Left lung (tissue), 10 donors: ENCODE measurements around the gene C14orf93. TPM values are rescaled to one million over a fixed set of nuclear protein-coding genes. Genes with fewer than 3 reads are reported as not detected.
A peak's percentile ranks its signal among the peaks of the same experiment; 100 is the strongest.

Source experiments
- ATAC-seq: fragments of 200-7000 bp; cut with Tn5 transposase; one replicate; pipeline ENCODE4 v1.9.1; 2020; ENCODE audit warnings: moderate library complexity
- DNase-seq, 4 donors: peaks; one replicate each; pipeline ENCODE4 v3.0.0-alpha.2; 2013 to 2020
- H3K27ac ChIP-seq, 2 donors: fragments of 200-600 bp; sonication (generic) in 1 of 2; one replicate each; pipeline versions ENCODE4 v1.5.0 to v1.8.0; 2020 to 2021
- H3K27me3 ChIP-seq, 2 donors: fragments of 200-600 bp; sonication (generic) in 1 of 2; one replicate each; pipeline versions ENCODE4 v1.5.0 to v1.8.0; 2020 to 2021
- H3K36me3 ChIP-seq, 2 donors: fragments of 200-600 bp; sonication (generic) in 1 of 2; one replicate each; pipeline versions ENCODE4 v1.5.0 to v1.8.0; 2020 to 2021
- H3K4me1 ChIP-seq, 2 donors: fragments of 200-600 bp; one replicate each; pipeline ENCODE4 v1.8.0; 2021
- H3K4me3 ChIP-seq, 2 donors: fragments of 200-600 bp; sonication (generic) in 1 of 2; one replicate each; pipeline versions ENCODE4 v1.5.0 to v1.8.0; 2020 to 2021; ENCODE audit warnings: mild to moderate bottlenecking in 1 of 2
- H3K9me3 ChIP-seq, 2 donors: fragments of 200-600 bp; sonication (generic) in 1 of 2; one replicate each; pipeline versions ENCODE4 v1.5.0 to v1.8.0; 2020 to 2021
- intact Hi-C, 2 donors: fragments of 100-400 bp; cut with DNase I; formaldehyde crosslinking; loops; one replicate each; pipeline versions ENCODE4 v1.11.2 to v1.14.2; 2022
- polyA plus RNA-seq, 6 donors: library from polyadenylated mRNA; unstranded; fragments of 120-200 nt; gene quantifications; one replicate each; pipeline ENCODE4 v1.2.1, GENCODE V29; 2013; ENCODE audit not compliant: insufficient read length in 6 of 6
- total RNA-seq, 2 donors: library from RNA; stranded (reverse); fragmentation: NEBNext Ultra II Directional; extraction: Animal tissue kit (Norgen Biotek cat#: 25700); gene quantifications; one replicate each; pipeline ENCODE4 v1.2.1, GENCODE V29; 2021
- TF ChIP-seq, protein P1 (sequence below), 2 donors: fragments of 200-600 bp; sonication (generic) in 1 of 2; IDR thresholded peaks; one replicate each; pipeline versions ENCODE4 v1.5.0 to v1.8.0; 2021; ENCODE audit warnings: antibody characterized with exemption in 2 of 2
- donor health status: DM: no; HTN: yes; CAD: no.
- donor health status: DM: no; HTN: no; CAD: no.

Gene C14orf93
- total and polyA plus RNA-seq, 8 donors: 8.3 to 24.0 (median 21.3) TPM

GRCh38 chr14:23033801-23034497 lies 24.0 kb upstream of the C14orf93 start:
- H3K9me3 ChIP-seq: no peaks in the 10 kb centered on the region
- peak overlapping the region; percentile 93 to 96 for H3K27ac ChIP-seq
- H3K27me3 ChIP-seq: no peaks in the 10 kb centered on the region
- ATAC-seq (no peak), DNase-seq (no peak)
- TF ChIP-seq, protein P1, sequence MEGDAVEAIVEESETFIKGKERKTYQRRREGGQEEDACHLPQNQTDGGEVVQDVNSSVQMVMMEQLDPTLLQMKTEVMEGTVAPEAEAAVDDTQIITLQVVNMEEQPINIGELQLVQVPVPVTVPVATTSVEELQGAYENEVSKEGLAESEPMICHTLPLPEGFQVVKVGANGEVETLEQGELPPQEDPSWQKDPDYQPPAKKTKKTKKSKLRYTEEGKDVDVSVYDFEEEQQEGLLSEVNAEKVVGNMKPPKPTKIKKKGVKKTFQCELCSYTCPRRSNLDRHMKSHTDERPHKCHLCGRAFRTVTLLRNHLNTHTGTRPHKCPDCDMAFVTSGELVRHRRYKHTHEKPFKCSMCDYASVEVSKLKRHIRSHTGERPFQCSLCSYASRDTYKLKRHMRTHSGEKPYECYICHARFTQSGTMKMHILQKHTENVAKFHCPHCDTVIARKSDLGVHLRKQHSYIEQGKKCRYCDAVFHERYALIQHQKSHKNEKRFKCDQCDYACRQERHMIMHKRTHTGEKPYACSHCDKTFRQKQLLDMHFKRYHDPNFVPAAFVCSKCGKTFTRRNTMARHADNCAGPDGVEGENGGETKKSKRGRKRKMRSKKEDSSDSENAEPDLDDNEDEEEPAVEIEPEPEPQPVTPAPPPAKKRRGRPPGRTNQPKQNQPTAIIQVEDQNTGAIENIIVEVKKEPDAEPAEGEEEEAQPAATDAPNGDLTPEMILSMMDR (IDR thresholded peaks at IDR 0.05): no peak
- intact Hi-C loops: no loop called here
- peak overlapping the region; percentile 89 to 94 for H3K4me3 ChIP-seq
- H3K4me1 ChIP-seq: peaks cover 8 to 25% of the 10 kb centered on the region in 2 donors
- peaks cover 0 to 45% of the 10 kb centered on the region in 2 donors for H3K36me3 ChIP-seq

- H3K36me3 ChIP-seq: peaks cover 0 to 51% of the 10 kb centered on the region in 2 donors
- H3K9me3 ChIP-seq: no peaks in the 10 kb centered on the region
- no peaks in the 10 kb centered on the region for H3K27me3 ChIP-seq
- intact Hi-C loops: no loop called here
- H3K4me3 ChIP-seq: peak overlapping the region in 1 of 2 donors; percentile 89
- TF ChIP-seq, protein P1 (IDR thresholded peaks at IDR 0.05): no peak
- DNase-seq: no peak
- H3K27ac ChIP-seq: no peak overlapping the region
- peaks cover 8 to 32% of the 10 kb centered on the region in 2 donors for H3K4me1 ChIP-seq
- no peak for ATAC-seq
Observed at GRCh38 chr14:23033251-23033727, 23.3 kb upstream of the C14orf93 start.

DNA sequence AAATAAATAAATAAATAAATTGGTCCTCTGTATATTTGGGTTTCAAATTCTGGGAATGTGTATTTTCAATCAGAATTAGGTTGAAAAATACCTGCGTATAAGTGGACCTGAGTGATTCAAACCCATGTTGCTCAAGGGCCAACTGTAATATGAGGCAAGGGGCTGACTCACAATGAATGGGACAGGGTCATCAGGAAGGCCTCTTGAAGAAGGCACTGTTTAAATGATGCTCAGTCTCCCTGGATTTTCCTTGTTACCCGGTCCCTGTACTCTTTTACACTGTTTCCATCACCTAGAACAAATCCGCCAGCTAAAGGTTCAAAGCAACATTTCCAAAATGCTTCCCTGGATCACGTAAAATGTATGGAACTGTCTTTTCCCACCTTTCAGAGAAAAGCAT lies 21.0 kb upstream of the C14orf93 start:
- Histone ChIP-seq H3K4me3 (no peak overlapping the region), H3K4me1 (peaks cover 8 to 36% of the 10 kb centered on the region in 2 donors), H3K9me3 (no peaks in the 10 kb centered on the region), H3K27ac (no peak overlapping the region), H3K27me3 (no peaks in the 10 kb centered on the region), H3K36me3 (peaks cover 0 to 75% of the 10 kb centered on the region in 2 donors)
- DNase-seq (no peak), ATAC-seq (no peak)
- intact Hi-C loops: no loop called here
- TF ChIP-seq, protein P1 (IDR thresholded peaks at IDR 0.05): no peak

DNA sequence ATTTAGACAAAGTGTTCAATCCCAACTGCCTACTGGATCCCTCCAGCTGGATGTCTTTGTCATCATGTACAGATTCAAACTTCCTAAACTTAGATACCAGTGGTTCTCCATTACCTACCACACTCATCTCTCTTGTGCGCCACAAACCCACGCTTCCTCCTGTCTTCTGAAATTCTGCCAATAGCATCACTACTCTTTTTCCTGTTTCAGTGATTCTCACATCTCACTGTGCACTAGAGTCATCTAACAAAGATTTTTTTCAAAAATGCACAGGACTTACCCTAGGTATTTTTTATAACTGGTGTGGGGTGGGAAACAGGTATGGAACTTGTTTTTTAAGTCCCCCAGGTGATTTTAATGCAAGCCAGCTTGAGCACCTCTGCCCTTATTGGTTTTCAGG lies 18.9 kb upstream of the C14orf93 start:
- intact Hi-C loops: no loop called here
- no peak for ATAC-seq
- Histone ChIP-seq H3K4me1 (peaks cover 5 to 38% of the 10 kb centered on the region in 2 donors), H3K4me3 (no peak overlapping the region), H3K27ac (no peak overlapping the region), H3K9me3 (no peaks in the 10 kb centered on the region), H3K27me3 (no peaks in the 10 kb centered on the region), H3K36me3 (peaks cover 0 to 93% of the 10 kb centered on the region in 2 donors)
- TF ChIP-seq, protein P1 (IDR thresholded peaks at IDR 0.05): no peak
- no peak for DNase-seq

GRCh38 chr14:23025151-23025814 lies 15.3 kb upstream of the C14orf93 start:
- DNase-seq: no peak
- TF ChIP-seq, protein P1 (IDR thresholded peaks at IDR 0.05): no peak
- H3K27me3 ChIP-seq: no peaks in the 10 kb centered on the region
- no peak for ATAC-seq
- no peak overlapping the region for H3K4me3 ChIP-seq
- H3K4me1 ChIP-seq: peaks cover 0 to 23% of the 10 kb centered on the region in 2 donors
- H3K9me3 ChIP-seq: no peaks in the 10 kb centered on the region
- H3K27ac ChIP-seq: no peak overlapping the region
- intact Hi-C loops: no loop called here
- H3K36me3 ChIP-seq: peaks cover 0 to 61% of the 10 kb centered on the region in 2 donors
